Esophagus squamous epithelium (tissue), 5 donors: ENCODE measurements around the gene PKN3. TPM values are rescaled to one million over a fixed set of nuclear protein-coding genes. Genes with fewer than 3 reads are reported as not detected.

Experiments used
- DNase-seq: peaks from one replicate; lab custom pipeline; 2025; lab: John Stamatoyannopoulos, UW
- H3K27ac ChIP-seq, 4 donors: fragments of 200-600 bp; sonication (generic); one replicate each; pipeline ENCODE4 v1.5.1; 2016 to 2019; ENCODE audit warnings: mild to moderate bottlenecking in 1 of 4
- H3K27me3 ChIP-seq, 4 donors: fragments of 200-600 bp; sonication (generic); 1 replicate in 3 of 4; 2 replicates in 1 of 4; pipeline versions ENCODE4 v1.5.1 to v1.6.0; 2017 to 2021; ENCODE audit warnings: antibody characterized with exemption in 1 of 4
- H3K36me3 ChIP-seq, 3 donors: fragments of 200-600 bp; sonication (generic); one replicate each; pipeline ENCODE4 v1.5.1; 2016 to 2019
- H3K4me1 ChIP-seq, 3 donors: fragments of 200-600 bp; sonication (generic); one replicate each; pipeline ENCODE4 v1.5.1; 2017 to 2019
- H3K4me3 ChIP-seq, 4 donors: fragments of 200-600 bp; sonication (generic); 1 replicate in 3 of 4; 2 replicates in 1 of 4; pipeline ENCODE4 v1.5.1; 2016 to 2019; ENCODE audit warnings: mild to moderate bottlenecking in 2 of 4, moderate library complexity in 1 of 4
- H3K9me3 ChIP-seq, 3 donors: fragments of 200-600 bp; sonication (generic); one replicate each; pipeline ENCODE4 v1.5.1; 2016 to 2019
- POLR2A ChIP-seq, 4 donors: fragments of 450-650 bp; IDR thresholded peaks; one replicate each; pipeline ENCODE4 v1.6.1; 2017; ENCODE audit warnings: antibody characterized with exemption in 4 of 4, mild to moderate bottlenecking in 4 of 4, moderate library complexity in 3 of 4
- WGBS, 2 donors: methylation state at CpG; one replicate each; pipeline ENCODE4 v1.1.5; 2018; 5-methylcytosine and 5-hydroxymethylcytosine counted together
- intact Hi-C: fragments of 100-400 bp; cut with DNase I; formaldehyde crosslinking; loops from one replicate; pipeline ENCODE4 v1.15.0; 2022
- total RNA-seq, 4 donors: library from RNA; depleted of rRNA; stranded (reverse); fragments of >200 nt; gene quantifications; one replicate each; pipeline ENCODE4 v1.1.0, GENCODE V29; 2016
- TF ChIP-seq, protein P1 (sequence below), 6 experiments: fragments of 450-650 bp in 4 of 6; fragments of 200-600 bp in 2 of 6; sonication (generic) in 2 of 6; IDR thresholded peaks; one replicate each; pipeline ENCODE4 v1.5.1; 2016 to 2019; ENCODE audit warnings: antibody characterized with exemption in 6 of 6, mild to moderate bottlenecking in 4 of 6, moderate library complexity in 4 of 6
- donor health status: DM: yes; HTN: yes; CAD: no.

Gene PKN3
- total RNA-seq, 4 donors from 2014 or later, result 2.3 to 6.2 (median 3.2) TPM

DNA sequence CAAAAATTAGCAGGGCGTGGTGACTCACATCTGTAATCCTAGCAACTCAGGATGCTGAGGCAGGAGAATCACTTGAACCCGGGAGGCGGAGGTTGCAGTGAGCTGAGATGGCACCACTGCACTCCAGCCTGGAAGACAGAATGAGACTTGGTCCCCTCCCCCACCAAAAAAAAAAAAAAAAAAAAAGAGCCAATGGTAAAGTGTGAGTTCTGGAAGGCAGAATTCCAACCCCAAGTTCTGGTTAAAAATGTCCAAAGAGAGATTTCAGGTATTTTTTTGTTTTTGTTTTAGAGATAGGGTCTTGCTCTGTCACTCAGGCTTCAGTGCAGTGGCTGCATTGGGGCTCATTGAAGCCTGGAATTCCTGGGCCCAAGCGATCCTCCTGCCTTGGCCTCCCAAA, 14.8 kb upstream of the PKN3 start:
- no peaks in the 10 kb centered on the region for H3K9me3 ChIP-seq
- TF ChIP-seq, protein P1, sequence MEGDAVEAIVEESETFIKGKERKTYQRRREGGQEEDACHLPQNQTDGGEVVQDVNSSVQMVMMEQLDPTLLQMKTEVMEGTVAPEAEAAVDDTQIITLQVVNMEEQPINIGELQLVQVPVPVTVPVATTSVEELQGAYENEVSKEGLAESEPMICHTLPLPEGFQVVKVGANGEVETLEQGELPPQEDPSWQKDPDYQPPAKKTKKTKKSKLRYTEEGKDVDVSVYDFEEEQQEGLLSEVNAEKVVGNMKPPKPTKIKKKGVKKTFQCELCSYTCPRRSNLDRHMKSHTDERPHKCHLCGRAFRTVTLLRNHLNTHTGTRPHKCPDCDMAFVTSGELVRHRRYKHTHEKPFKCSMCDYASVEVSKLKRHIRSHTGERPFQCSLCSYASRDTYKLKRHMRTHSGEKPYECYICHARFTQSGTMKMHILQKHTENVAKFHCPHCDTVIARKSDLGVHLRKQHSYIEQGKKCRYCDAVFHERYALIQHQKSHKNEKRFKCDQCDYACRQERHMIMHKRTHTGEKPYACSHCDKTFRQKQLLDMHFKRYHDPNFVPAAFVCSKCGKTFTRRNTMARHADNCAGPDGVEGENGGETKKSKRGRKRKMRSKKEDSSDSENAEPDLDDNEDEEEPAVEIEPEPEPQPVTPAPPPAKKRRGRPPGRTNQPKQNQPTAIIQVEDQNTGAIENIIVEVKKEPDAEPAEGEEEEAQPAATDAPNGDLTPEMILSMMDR (IDR thresholded peaks at IDR 0.05), result no peak
- TF ChIP-seq POLR2A (IDR thresholded peaks at IDR 0.05), result no peak
- H3K4me1 ChIP-seq, result peaks cover 43 to 86% (median 45%) of the 10 kb centered on the region in 3 donors
- H3K36me3 ChIP-seq, result peaks cover 0 to 14% (median 3%) of the 10 kb centered on the region in 3 donors
- H3K27ac ChIP-seq, result peak overlapping the region; percentile 95 to 99 (median 98)
- no peaks in the 10 kb centered on the region for H3K27me3 ChIP-seq
- WGBS, 2 donors, result 81% methylated on average over 4 of the region's 4 CpGs
- H3K4me3 ChIP-seq, result no peak overlapping the region
- intact Hi-C loops, result no loop called here
- DNase-seq, result no peak

DNA sequence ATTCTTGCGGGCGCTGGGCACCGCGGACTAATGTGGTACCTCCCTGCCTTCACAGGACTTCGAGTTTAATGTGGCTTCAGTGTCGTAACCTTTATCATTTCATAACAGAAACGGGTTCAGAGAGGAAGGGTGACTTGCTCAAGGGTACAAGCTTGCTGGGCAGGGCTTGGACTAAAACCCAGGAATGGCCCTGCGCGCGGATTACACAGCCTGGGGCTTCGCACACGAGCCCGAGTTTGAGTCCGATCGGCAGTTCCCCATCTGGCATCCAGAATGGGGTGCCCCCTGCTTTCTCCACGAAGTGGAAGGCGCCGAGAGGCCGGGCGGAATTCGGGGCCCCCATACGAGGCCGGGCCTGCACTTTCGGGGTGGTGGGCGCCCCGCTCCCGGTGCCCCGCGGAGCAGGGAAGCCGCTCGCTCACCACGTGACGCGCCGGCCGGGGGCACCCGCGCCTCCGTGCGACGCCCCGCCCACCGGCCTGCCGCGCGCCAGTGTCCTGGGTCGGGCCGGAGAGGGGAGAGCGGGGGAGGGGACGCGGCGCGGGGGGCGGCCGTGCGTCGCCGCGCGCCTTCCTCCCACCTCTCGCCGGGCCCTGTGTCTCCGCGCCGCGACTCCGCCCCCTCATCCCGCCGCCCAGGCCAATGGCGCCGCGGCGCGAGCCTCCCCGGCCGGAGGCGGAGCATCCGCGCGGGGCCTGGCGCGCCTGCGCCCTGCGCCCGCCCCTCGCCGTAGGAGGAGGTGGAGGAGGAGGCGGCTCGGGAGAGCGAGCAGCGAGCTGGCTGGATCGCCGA, 13.6 kb upstream of the PKN3 start, which contains the start of gene SET:
SET (plus strand) TSS at position 722 of the 792 bp plus-strand sequence. CDS start 361 bp downstream, outside the sequence.
- TF ChIP-seq POLR2A (IDR thresholded peaks at IDR 0.05), result peak in 3 of 4 donors; percentile 95 to 99 (median 96)
- TF ChIP-seq, protein P1 (IDR thresholded peaks at IDR 0.05), result peak in 2 of 6 experiments; percentile 2 to 35
- H3K4me3 ChIP-seq, result peak within 1 kb of the TSS; percentile 78 to 97 (median 92)
- DNase-seq, result peak; percentile 38
- intact Hi-C loops, result no loop called here
- H3K9me3 ChIP-seq, result no peaks in the 10 kb centered on the region
- 0 to 30% methylated on average over 7 to 11 of the region's 93 CpGs for WGBS, 2 donors
- peaks cover 6 to 27% (median 14%) of the 10 kb centered on the region in 3 donors for H3K36me3 ChIP-seq
- no peaks in the 10 kb centered on the region for H3K27me3 ChIP-seq
- H3K27ac ChIP-seq, result peak within 1 kb of the TSS; percentile 95 to 99 (median 98)
- peaks cover 35 to 75% (median 40%) of the 10 kb centered on the region in 3 donors for H3K4me1 ChIP-seq

DNA sequence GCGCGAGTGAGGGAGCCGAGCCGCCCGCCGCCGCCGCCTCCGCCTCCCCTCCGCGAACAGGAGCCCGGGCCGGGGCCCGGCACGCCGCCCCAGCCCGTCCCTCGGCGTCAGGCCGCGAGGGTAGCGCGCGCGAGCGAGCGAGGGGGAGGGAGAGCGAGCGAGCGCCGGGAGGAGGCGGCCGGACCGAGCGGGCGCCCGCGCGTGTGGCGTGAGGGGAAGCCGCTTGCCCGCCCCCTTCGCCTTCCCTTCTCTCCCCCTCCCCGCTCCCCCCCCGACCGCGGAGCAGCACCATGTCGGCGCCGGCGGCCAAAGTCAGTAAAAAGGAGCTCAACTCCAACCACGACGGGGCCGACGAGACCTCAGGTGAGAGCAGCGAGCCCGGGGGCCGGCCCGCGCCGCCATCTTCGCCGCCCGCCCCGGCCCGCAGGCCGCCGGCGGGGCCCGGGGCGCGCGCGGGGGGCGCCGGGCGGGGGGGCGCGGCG, 13.0 kb upstream of the PKN3 start:
- intact Hi-C loops, result no loop called here
- peaks cover 34 to 69% (median 40%) of the 10 kb centered on the region in 3 donors for H3K4me1 ChIP-seq
- H3K27ac ChIP-seq, result peak overlapping the region; percentile 93 to 99 (median 98)
- H3K36me3 ChIP-seq, result peaks cover 7 to 33% (median 19%) of the 10 kb centered on the region in 3 donors
- 0% methylated on average over 3 of the region's 80 CpGs; no CpG with 5 or more reads in 1 of the 2 donors for WGBS, 2 donors
- TF ChIP-seq, protein P1 (IDR thresholded peaks at IDR 0.05), result no peak
- no peak for TF ChIP-seq POLR2A (IDR thresholded peaks at IDR 0.05)
- H3K9me3 ChIP-seq, result no peaks in the 10 kb centered on the region
- no peaks in the 10 kb centered on the region for H3K27me3 ChIP-seq
- DNase-seq, result no peak
- H3K4me3 ChIP-seq, result peak overlapping the region; percentile 78 to 97 (median 92)

GRCh38 chr9:128689820-128690683, 12.3 kb upstream of the PKN3 start:
- intact Hi-C loops, result no loop called here
- Histone ChIP-seq H3K27me3 (no peaks in the 10 kb centered on the region), H3K4me1 (peaks cover 28 to 61% (median 33%) of the 10 kb centered on the region in 3 donors), H3K36me3 (peaks cover 7 to 40% (median 21%) of the 10 kb centered on the region in 3 donors), H3K9me3 (no peaks in the 10 kb centered on the region), H3K27ac (peak overlapping the region; percentile 83 to 99 (median 91)), H3K4me3 (peak overlapping the region; percentile 78 to 97 (median 92))
- WGBS, 2 donors, result 0% methylated on average over 6 to 19 of the region's 83 CpGs
- peak in 1 of 4 donors; percentile 8 for TF ChIP-seq POLR2A (IDR thresholded peaks at IDR 0.05)
- TF ChIP-seq, protein P1 (IDR thresholded peaks at IDR 0.05), result no peak
- DNase-seq, result no peak
